Measurements from ENCODE around the gene EMC9. TPM values are rescaled to one million over a fixed set of nuclear protein-coding genes. Genes with fewer than 3 reads are reported as not detected.

EMC9 gene
- 36.5 and 41.8 TPM in 2 replicates for polyA plus RNA-seq (2014; cell fraction: cytosol; rRNA removed)
- 62.5 and 81.9 TPM in 2 replicates for polyA plus RNA-seq (2014; cell fraction: nucleus; rRNA removed)

GRCh38 chr14:24141097-24141880 lies at the start of gene EMC9:
Gene EMC9 (minus strand): TSS chr14:24141591. CDS start chr14:24141304, 287 bp downstream.
- peak; percentile 100 for DNase-seq (ENCODE audit: low spot score)

GRCh38 chr14:24190416-24190815 lies 49.0 kb upstream of the EMC9 start:
- no peak for DNase-seq (ENCODE audit: low spot score)

- no peak for DNase-seq (ENCODE audit: low spot score)
These were observed 48.1 kb upstream of the EMC9 start for GRCh38 chr14:24189460-24189859.

GRCh38 chr14:24189059-24189375 lies 47.6 kb upstream of the EMC9 start:
- no peak for DNase-seq (ENCODE audit: low spot score)

- DNase-seq (ENCODE audit: low spot score): peak; percentile 97
These were observed 47.1 kb upstream of the EMC9 start, which contains the start of gene IPO4 for GRCh38 chr14:24188251-24189058. Gene IPO4 (minus strand): TSS chr14:24188816. CDS start chr14:24188787, 29 bp downstream.

- no peak for DNase-seq (ENCODE audit: low spot score)
These were observed 46.1 kb upstream of the EMC9 start for GRCh38 chr14:24187539-24187915.

GRCh38 chr14:24186831-24187538 lies 45.6 kb upstream of the EMC9 start:
- no peak for DNase-seq (ENCODE audit: low spot score)

GRCh38 chr14:24185741-24186140 lies 44.4 kb upstream of the EMC9 start:
- DNase-seq (ENCODE audit: low spot score): no peak

- DNase-seq (ENCODE audit: low spot score): no peak
These were observed 43.6 kb upstream of the EMC9 start for GRCh38 chr14:24185026-24185425.

- DNase-seq (ENCODE audit: low spot score): no peak
These were observed 42.9 kb upstream of the EMC9 start for GRCh38 chr14:24184104-24184970.

GRCh38 chr14:24183014-24183481 lies 41.7 kb upstream of the EMC9 start:
- DNase-seq (ENCODE audit: low spot score): no peak

- DNase-seq (ENCODE audit: low spot score): no peak
These were observed 40.9 kb upstream of the EMC9 start for GRCh38 chr14:24182110-24182882.

GRCh38 chr14:24181371-24182077 lies 40.1 kb upstream of the EMC9 start:
- no peak for DNase-seq (ENCODE audit: low spot score)

- DNase-seq (ENCODE audit: low spot score): no peak
These were observed 38.8 kb upstream of the EMC9 start for GRCh38 chr14:24179961-24180796.

GRCh38 chr14:24179294-24179960 lies 38.0 kb upstream of the EMC9 start:
- DNase-seq (ENCODE audit: low spot score): no peak

- DNase-seq (ENCODE audit: low spot score): no peak
These were observed 37.2 kb upstream of the EMC9 start for GRCh38 chr14:24178399-24179178.

- no peak for DNase-seq (ENCODE audit: low spot score)
These were observed 36.5 kb upstream of the EMC9 start for GRCh38 chr14:24177891-24178290.

All from SK-N-DZ (cell line).